ENCODE measurements around the gene KIAA1217. TPM values are rescaled to one million over a fixed set of nuclear protein-coding genes. Genes with fewer than 3 reads are reported as not detected.
A peak's percentile ranks its signal among the peaks of the same experiment; 100 is the strongest.

KIAA1217 gene
- total RNA-seq, 2 donors from 2014 or later = 92.5 to 188 TPM

GRCh38 chr10:24533981-24534380 is 325.0 kb downstream of the KIAA1217 start:
- Histone ChIP-seq H3K9me3 (no peaks in the 10 kb centered on the region), H3K27ac (no peak overlapping the region), H3K4me3 (no peak overlapping the region), H3K27me3 (replicated peaks; ENCODE audit: insufficient read depth) (no peaks in the 10 kb centered on the region), H3K4me1 (replicated peaks) (no peaks in the 10 kb centered on the region), H3K36me3 (peaks cover 5 to 16% of the 10 kb centered on the region in 2 donors)
- 49% methylated on average over 4 of the region's 4 CpGs for WGBS
- intact Hi-C loops (cut with DNase I) = no loop called here
- no peak for DNase-seq (ENCODE audit: low spot score)
- TF ChIP-seq POLR2A (IDR thresholded peaks at IDR 0.05) (no peak), POLR2AphosphoS5 (IDR thresholded peaks at IDR 0.05) (no peak), CTCF (IDR thresholded peaks at IDR 0.05) (no peak)

- H3K9me3 ChIP-seq = no peaks in the 10 kb centered on the region
- H3K4me3 ChIP-seq = no peak overlapping the region
- H3K36me3 ChIP-seq = peaks cover 5 to 16% of the 10 kb centered on the region in 2 donors
- TF ChIP-seq CTCF (IDR thresholded peaks at IDR 0.05) = no peak
- intact Hi-C loops (cut with DNase I) = no loop called here
- H3K27ac ChIP-seq = no peak overlapping the region
- 88% methylated on average over 11 of the region's 11 CpGs for WGBS
- H3K4me1 ChIP-seq (replicated peaks) = no peaks in the 10 kb centered on the region
- H3K27me3 ChIP-seq (replicated peaks; ENCODE audit: insufficient read depth) = no peaks in the 10 kb centered on the region
- DNase-seq (ENCODE audit: low spot score) = no peak
Observed at GRCh38 chr10:24536636-24537035, 327.7 kb downstream of the KIAA1217 start.

- WGBS = 61% methylated on average over 9 of the region's 9 CpGs
- Histone ChIP-seq H3K27ac (no peak overlapping the region), H3K4me3 (no peak overlapping the region), H3K36me3 (no peaks in the 10 kb centered on the region), H3K4me1 (replicated peaks) (no peaks in the 10 kb centered on the region), H3K27me3 (replicated peaks; ENCODE audit: insufficient read depth) (no peaks in the 10 kb centered on the region), H3K9me3 (no peaks in the 10 kb centered on the region)
- intact Hi-C loops (cut with DNase I) = no loop called here
- TF ChIP-seq POLR2A (IDR thresholded peaks at IDR 0.05) (no peak), POLR2AphosphoS5 (IDR thresholded peaks at IDR 0.05) (no peak), CTCF (IDR thresholded peaks at IDR 0.05) (no peak)
- no peak for DNase-seq (ENCODE audit: low spot score)
Observed at GRCh38 chr10:24541239-24541753, 332.4 kb downstream of the KIAA1217 start.

GRCh38 chr10:24542314-24543270 is 333.7 kb downstream of the KIAA1217 start:
- no peak for DNase-seq (ENCODE audit: low spot score)
- WGBS = 60% methylated on average over 14 of the region's 14 CpGs
- H3K27ac ChIP-seq = peak overlapping the region in 1 of 2 donors; percentile 3
- no peak overlapping the region for H3K4me3 ChIP-seq
- H3K9me3 ChIP-seq = no peaks in the 10 kb centered on the region
- TF ChIP-seq POLR2A (IDR thresholded peaks at IDR 0.05) = no peak
- intact Hi-C loops (cut with DNase I) = no loop called here
- no peaks in the 10 kb centered on the region for H3K36me3 ChIP-seq
- H3K4me1 ChIP-seq (replicated peaks) = no peaks in the 10 kb centered on the region
- H3K27me3 ChIP-seq (replicated peaks; ENCODE audit: insufficient read depth) = no peaks in the 10 kb centered on the region

GRCh38 chr10:24544776-24545175 is 335.8 kb downstream of the KIAA1217 start:
- 93% methylated on average over 10 of the region's 10 CpGs for WGBS
- Histone ChIP-seq H3K4me3 (no peak overlapping the region), H3K27me3 (replicated peaks; ENCODE audit: insufficient read depth) (no peaks in the 10 kb centered on the region), H3K36me3 (no peaks in the 10 kb centered on the region), H3K4me1 (replicated peaks) (no peaks in the 10 kb centered on the region), H3K9me3 (no peaks in the 10 kb centered on the region), H3K27ac (no peak overlapping the region)
- intact Hi-C loops (cut with DNase I) = no loop called here
- no peak for TF ChIP-seq POLR2A (IDR thresholded peaks at IDR 0.05)
- TF ChIP-seq POLR2AphosphoS5 (IDR thresholded peaks at IDR 0.05) = no peak
- TF ChIP-seq CTCF (IDR thresholded peaks at IDR 0.05) = no peak
- no peak for DNase-seq (ENCODE audit: low spot score)

Measured in prostate gland (tissue), 2 donors.